Ectodermal cell (in vitro differentiated cells): ENCODE measurements around the gene PARD3B.

Experiments
- H3K27ac ChIP-seq: 2 replicates; pipeline ENCODE4 v1.7.0; 2013; ENCODE audit warnings: mild to moderate bottlenecking, low read depth, low read length; ENCODE audit not compliant: insufficient read depth, poor library complexity, severe bottlenecking
- H3K27me3 ChIP-seq: 2 replicates; pipeline ENCODE4 v1.7.0; 2013; ENCODE audit warnings: mild to moderate bottlenecking, low read length; ENCODE audit not compliant: insufficient read depth, control insufficient read depth, poor library complexity, severe bottlenecking
- H3K36me3 ChIP-seq: one replicate; pipeline ENCODE4 v1.7.0; 2013; ENCODE audit warnings: low read length; ENCODE audit not compliant: control insufficient read depth, insufficient read depth
- H3K4me1 ChIP-seq: one replicate; pipeline ENCODE4 v1.7.0; 2013; ENCODE audit warnings: low read length; ENCODE audit not compliant: control insufficient read depth, insufficient read depth
- H3K4me3 ChIP-seq: 2 replicates; pipeline ENCODE4 v1.7.0; 2013; ENCODE audit warnings: low read depth, low read length, control low read depth; ENCODE audit not compliant: insufficient read depth
- H3K9me3 ChIP-seq: 2 replicates; pipeline ENCODE4 v1.7.0; 2013; ENCODE audit warnings: mild to moderate bottlenecking, low read length, moderate library complexity; ENCODE audit not compliant: control insufficient read depth
- WGBS, 2 experiments: methylation state at CpG; one replicate each; pipeline ENCODE4 v1.1.7; 2013; ENCODE audit warnings: missing lambda C conversion rate in 2 of 2; 5-methylcytosine and 5-hydroxymethylcytosine counted together

PARD3B gene

GRCh38 chr2:204947405-204947804 lies 402.1 kb downstream of the PARD3B start:
- Histone ChIP-seq H3K27me3 (no peaks in the 10 kb centered on the region), H3K4me1 (no peaks in the 10 kb centered on the region), H3K4me3 (no peak overlapping the region), H3K27ac (no peak overlapping the region), H3K36me3 (no peaks in the 10 kb centered on the region), H3K9me3 (no peaks in the 10 kb centered on the region)
- 71 to 93% methylated on average over 1 of the region's 1 CpG for WGBS, 2 experiments

GRCh38 chr2:204948024-204948763 lies 402.9 kb downstream of the PARD3B start:
- Histone ChIP-seq H3K36me3 (no peaks in the 10 kb centered on the region), H3K27ac (no peak overlapping the region), H3K4me1 (no peaks in the 10 kb centered on the region), H3K9me3 (no peaks in the 10 kb centered on the region), H3K27me3 (no peaks in the 10 kb centered on the region), H3K4me3 (no peak overlapping the region)
- WGBS, 2 experiments = 95% methylated on average over 2 to 3 of the region's 3 CpGs

- Histone ChIP-seq H3K9me3 (no peaks in the 10 kb centered on the region), H3K36me3 (no peaks in the 10 kb centered on the region), H3K4me1 (no peaks in the 10 kb centered on the region), H3K27ac (no peak overlapping the region), H3K27me3 (no peaks in the 10 kb centered on the region), H3K4me3 (no peak overlapping the region)
- no CpG with 5 or more reads among the region's 1 CpG for WGBS, 2 experiments
Measured at GRCh38 chr2:204948822-204949221, 403.5 kb downstream of the PARD3B start.

GRCh38 chr2:204950695-204951346 lies 405.5 kb downstream of the PARD3B start:
- Histone ChIP-seq H3K27ac (no peak overlapping the region), H3K4me3 (no peak overlapping the region), H3K36me3 (no peaks in the 10 kb centered on the region), H3K4me1 (no peaks in the 10 kb centered on the region), H3K27me3 (no peaks in the 10 kb centered on the region), H3K9me3 (no peaks in the 10 kb centered on the region)
- WGBS, 2 experiments = 98% methylated on average over 2 of the region's 2 CpGs

- Histone ChIP-seq H3K27ac (no peak overlapping the region), H3K4me3 (no peak overlapping the region)
- WGBS, 2 experiments = 79 to 94% methylated on average over 1 of the region's 1 CpG
Measured at GRCh38 chr2:204958371-204958770, 413.1 kb downstream of the PARD3B start.

GRCh38 chr2:204964414-204964813 lies 419.1 kb downstream of the PARD3B start:
- Histone ChIP-seq H3K4me1 (peaks cover 15% of the 10 kb centered on the region), H3K9me3 (no peaks in the 10 kb centered on the region)
- 100% methylated on average over 1 to 2 of the region's 3 CpGs for WGBS, 2 experiments

More at GRCh38 chr2:204958371-204958770, 413.1 kb downstream of the PARD3B start:
- H3K36me3 ChIP-seq = no peaks in the 10 kb centered on the region
- H3K4me1 ChIP-seq = peaks cover 4% of the 10 kb centered on the region
- H3K27me3 ChIP-seq = no peaks in the 10 kb centered on the region
- H3K9me3 ChIP-seq = no peaks in the 10 kb centered on the region

GRCh38 chr2:204966245-204966644 lies 421.0 kb downstream of the PARD3B start:
- 91 to 95% methylated on average over 4 to 5 of the region's 5 CpGs for WGBS, 2 experiments
- no peak overlapping the region for H3K27ac ChIP-seq
- no peaks in the 10 kb centered on the region for H3K27me3 ChIP-seq
- H3K36me3 ChIP-seq = no peaks in the 10 kb centered on the region
- H3K4me3 ChIP-seq = no peak overlapping the region
- peaks cover 19% of the 10 kb centered on the region for H3K4me1 ChIP-seq
- H3K9me3 ChIP-seq = no peaks in the 10 kb centered on the region

More at GRCh38 chr2:204964414-204964813, 419.1 kb downstream of the PARD3B start:
- Histone ChIP-seq H3K27me3 (no peaks in the 10 kb centered on the region), H3K36me3 (no peaks in the 10 kb centered on the region), H3K27ac (no peak overlapping the region), H3K4me3 (no peak overlapping the region)

GRCh38 chr2:204967199-204967960 lies 422.1 kb downstream of the PARD3B start:
- Histone ChIP-seq H3K36me3 (no peaks in the 10 kb centered on the region), H3K27ac (no peak overlapping the region), H3K4me1 (peaks cover 21% of the 10 kb centered on the region), H3K9me3 (no peaks in the 10 kb centered on the region), H3K27me3 (no peaks in the 10 kb centered on the region), H3K4me3 (no peak overlapping the region)
- WGBS, 2 experiments = 85% methylated on average over 7 of the region's 7 CpGs

- Histone ChIP-seq H3K4me1 (peaks cover 35% of the 10 kb centered on the region), H3K9me3 (no peaks in the 10 kb centered on the region), H3K4me3 (no peak overlapping the region), H3K27ac (no peak overlapping the region), H3K27me3 (no peaks in the 10 kb centered on the region), H3K36me3 (no peaks in the 10 kb centered on the region)
- 71 to 85% methylated on average over 1 to 2 of the region's 2 CpGs for WGBS, 2 experiments
Measured at GRCh38 chr2:204971206-204971907, 426.1 kb downstream of the PARD3B start.
